Measurements from ENCODE around the gene REV3L. TPM values are rescaled to one million over a fixed set of nuclear protein-coding genes. Genes with fewer than 3 reads are reported as not detected.
A peak's percentile ranks its signal among the peaks of the same experiment; 100 is the strongest.

Gene REV3L
- total and polyA plus RNA-seq, 9 of the 15 experiments (the other 6 are each of a cell fraction or from before 2014, with no cell fraction given), result 5.5 to 24.4 (median 14.4) TPM

DNA sequence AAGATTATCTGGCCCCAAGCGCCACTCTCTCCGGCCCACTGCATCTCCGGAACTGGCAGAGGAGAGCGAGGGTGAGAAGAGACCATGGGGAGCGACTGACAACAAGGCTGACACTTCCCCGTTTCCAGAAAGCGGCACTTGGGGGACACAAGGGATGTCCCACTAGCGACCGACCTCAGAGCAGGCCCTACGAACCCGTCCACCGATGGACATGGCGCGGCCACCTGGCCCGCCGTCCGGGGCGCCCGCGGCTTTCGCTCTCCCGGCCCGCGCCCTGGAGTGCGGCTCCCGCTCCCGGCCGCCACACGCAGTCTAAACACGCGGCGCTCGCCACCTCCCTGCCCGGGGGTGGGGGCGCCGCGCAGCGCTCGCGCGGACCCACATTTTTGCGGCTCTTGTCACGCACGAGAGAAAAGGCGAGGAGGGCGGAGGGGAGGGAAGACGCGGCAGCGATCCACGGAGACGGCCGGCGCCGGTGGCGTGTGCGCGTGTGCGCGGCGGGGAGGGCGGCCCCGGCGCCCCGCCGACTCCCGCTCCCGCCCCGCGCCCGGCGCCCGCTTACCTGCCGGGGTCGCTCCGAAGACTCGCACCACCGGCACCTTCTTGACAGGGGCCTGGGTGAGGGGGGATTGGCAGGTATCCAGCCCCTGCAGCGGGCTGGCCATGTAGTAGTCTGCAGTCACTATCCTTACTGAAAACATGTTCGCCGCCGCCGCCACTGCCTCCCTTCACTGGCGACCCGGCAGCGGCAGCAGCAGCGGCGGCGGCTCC, 645 bp downstream of the REV3L start (continued):
- TF ChIP-seq RBM15 (IDR thresholded peaks at IDR 0.05; ENCODE audit: insufficient read depth, low read length) (no peak), ZNF583 (CRISPR knock-in tag; IDR thresholded peaks at IDR 0.05) (no peak), PTBP1 (IDR thresholded peaks at IDR 0.05; ENCODE audit: low read depth, low read length) (no peak), HDAC6 (IDR thresholded peaks at IDR 0.05; ENCODE audit: low read depth, low read length) (no peak), JUND (IDR thresholded peaks at IDR 0.05; ENCODE audit: borderline replicate concordance, low read depth, low read length) (0 out of 2 replicates have a peak, but pooled peaks have one; percentile 5), JUND (tag; IDR thresholded peaks at IDR 0.05; ENCODE audit: borderline replicate concordance, low read depth, low read length) (no peak), PTTG1 (tag; IDR thresholded peaks at IDR 0.05; ENCODE audit: low read depth) (no peak), KLF13 (tag; IDR thresholded peaks at IDR 0.05; ENCODE audit: borderline replicate concordance, low read depth) (no peak), BDP1 (IDR thresholded peaks at IDR 0.05; ENCODE audit: insufficient read depth, insufficient read length) (no peak), ILK (tag; IDR thresholded peaks at IDR 0.05; ENCODE audit: borderline replicate concordance, low read depth) (no peak), HNRNPH1 (optimal IDR thresholded peaks at IDR 0.05; ENCODE audit: low read depth, low read length) (no peak), MEIS2 (IDR thresholded peaks at IDR 0.05; ENCODE audit: partially characterized antibody) (no peak), JUNB (CRISPR knock-in tag; conservative IDR thresholded peaks at IDR 0.05) (no peak), KLF10 (CRISPR knock-in tag; IDR thresholded peaks at IDR 0.05) (no peak)
- TF ChIP-seq, protein P1, sequence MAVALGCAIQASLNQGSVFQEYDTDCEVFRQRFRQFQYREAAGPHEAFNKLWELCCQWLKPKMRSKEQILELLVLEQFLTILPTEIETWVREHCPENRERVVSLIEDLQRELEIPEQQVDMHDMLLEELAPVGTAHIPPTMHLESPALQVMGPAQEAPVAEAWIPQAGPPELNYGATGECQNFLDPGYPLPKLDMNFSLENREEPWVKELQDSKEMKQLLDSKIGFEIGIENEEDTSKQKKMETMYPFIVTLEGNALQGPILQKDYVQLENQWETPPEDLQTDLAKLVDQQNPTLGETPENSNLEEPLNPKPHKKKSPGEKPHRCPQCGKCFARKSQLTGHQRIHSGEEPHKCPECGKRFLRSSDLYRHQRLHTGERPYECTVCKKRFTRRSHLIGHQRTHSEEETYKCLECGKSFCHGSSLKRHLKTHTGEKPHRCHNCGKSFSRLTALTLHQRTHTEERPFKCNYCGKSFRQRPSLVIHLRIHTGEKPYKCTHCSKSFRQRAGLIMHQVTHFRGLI (CRISPR knock-in tag; IDR thresholded peaks at IDR 0.05), result no peak
- TF ChIP-seq, protein P2, sequence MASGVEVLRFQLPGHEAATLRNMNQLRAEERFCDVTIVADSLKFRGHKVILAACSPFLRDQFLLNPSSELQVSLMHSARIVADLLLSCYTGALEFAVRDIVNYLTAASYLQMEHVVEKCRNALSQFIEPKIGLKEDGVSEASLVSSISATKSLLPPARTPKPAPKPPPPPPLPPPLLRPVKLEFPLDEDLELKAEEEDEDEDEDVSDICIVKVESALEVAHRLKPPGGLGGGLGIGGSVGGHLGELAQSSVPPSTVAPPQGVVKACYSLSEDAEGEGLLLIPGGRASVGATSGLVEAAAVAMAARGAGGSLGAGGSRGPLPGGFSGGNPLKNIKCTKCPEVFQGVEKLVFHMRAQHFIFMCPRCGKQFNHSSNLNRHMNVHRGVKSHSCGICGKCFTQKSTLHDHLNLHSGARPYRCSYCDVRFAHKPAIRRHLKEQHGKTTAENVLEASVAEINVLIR (CRISPR knock-in tag; IDR thresholded peaks at IDR 0.05), result no peak
- TF ChIP-seq, protein P3, sequence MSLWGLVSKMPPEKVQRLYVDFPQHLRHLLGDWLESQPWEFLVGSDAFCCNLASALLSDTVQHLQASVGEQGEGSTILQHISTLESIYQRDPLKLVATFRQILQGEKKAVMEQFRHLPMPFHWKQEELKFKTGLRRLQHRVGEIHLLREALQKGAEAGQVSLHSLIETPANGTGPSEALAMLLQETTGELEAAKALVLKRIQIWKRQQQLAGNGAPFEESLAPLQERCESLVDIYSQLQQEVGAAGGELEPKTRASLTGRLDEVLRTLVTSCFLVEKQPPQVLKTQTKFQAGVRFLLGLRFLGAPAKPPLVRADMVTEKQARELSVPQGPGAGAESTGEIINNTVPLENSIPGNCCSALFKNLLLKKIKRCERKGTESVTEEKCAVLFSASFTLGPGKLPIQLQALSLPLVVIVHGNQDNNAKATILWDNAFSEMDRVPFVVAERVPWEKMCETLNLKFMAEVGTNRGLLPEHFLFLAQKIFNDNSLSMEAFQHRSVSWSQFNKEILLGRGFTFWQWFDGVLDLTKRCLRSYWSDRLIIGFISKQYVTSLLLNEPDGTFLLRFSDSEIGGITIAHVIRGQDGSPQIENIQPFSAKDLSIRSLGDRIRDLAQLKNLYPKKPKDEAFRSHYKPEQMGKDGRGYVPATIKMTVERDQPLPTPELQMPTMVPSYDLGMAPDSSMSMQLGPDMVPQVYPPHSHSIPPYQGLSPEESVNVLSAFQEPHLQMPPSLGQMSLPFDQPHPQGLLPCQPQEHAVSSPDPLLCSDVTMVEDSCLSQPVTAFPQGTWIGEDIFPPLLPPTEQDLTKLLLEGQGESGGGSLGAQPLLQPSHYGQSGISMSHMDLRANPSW (CRISPR knock-in tag; IDR thresholded peaks at IDR 0.05), result no peak
